ENCODE results near the gene ARHGAP32.

The ARHGAP32 gene

DNA sequence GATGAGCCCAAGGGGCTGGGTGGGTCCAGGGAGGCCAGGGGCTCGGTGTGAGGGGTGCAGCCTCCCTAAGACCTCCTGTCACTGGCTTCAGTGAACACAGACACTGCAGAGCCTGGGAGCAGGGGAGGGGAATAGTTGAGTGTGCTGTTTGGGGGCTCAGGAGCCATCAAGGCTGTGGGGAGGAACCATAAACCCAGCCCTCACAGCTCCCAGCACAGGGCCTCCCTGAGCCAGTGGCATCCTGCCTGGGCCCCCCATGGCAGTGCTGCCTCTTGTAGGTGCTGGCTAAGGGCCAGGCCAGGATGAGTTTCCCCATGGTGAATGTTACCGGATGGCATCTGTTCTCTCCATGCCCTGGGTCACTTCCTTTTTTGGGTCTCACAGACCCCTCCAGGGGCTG, 275.4 kb downstream of the ARHGAP32 start:
- no peak for DNase-seq (ENCODE audit: low read depth in 4 of 4, low spot score in 1 of 4)

DNA sequence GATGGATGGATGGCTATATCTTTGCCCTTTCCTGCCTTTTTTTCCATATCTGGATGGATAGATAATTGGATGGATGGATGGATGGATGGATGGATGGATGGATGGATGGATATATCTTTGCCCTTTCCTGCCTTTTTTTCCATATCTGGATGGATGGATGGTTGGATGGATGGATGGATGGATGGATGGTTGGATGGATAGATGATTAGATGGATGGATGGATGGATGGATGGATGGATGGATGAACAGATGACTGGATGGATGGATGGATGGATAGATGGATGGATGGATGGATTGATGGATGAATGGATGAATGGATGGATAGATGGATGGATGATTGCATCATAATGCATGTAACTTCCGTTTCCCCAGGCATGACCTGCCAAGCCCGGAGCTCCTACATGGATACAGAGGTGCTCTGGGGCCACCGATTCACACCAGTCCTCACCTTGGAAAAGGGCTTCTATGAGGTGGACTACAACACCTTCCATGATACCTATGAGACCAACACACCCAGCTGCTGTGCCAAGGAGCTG, 276.0 kb downstream of the ARHGAP32 start:
- DNase-seq (ENCODE audit: low read depth in 4 of 4, low spot score in 1 of 4), result no peak

DNA sequence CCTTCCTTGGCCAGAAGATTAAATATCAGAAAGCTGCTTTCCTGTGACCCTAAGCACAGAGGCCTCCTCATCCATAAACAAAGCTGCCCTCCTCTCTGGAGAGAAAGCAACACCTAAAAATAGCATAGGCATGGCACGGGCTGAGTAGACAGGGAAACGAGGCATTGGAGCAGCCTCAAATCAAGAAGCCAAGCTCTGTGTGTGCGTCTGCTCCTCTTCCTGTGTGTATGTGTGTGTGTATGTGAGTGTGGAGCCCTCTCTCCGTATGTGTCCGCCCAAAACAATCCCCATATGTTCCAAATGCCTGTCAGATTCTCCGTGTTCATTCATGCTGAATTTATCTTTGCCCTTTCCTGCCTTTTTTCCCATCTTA, 277.0 kb downstream of the ARHGAP32 start:
- no peak for DNase-seq (ENCODE audit: low read depth in 4 of 4, low spot score in 1 of 4)
